GM18511 (cell line): ENCODE data around the gene FLRT2.

Experiments
- ATAC-seq: cut with Tn5 transposase; IDR thresholded peaks from one replicate; pipeline ENCODE4 v1.9.1; 2021; ENCODE audit warnings: mild to moderate bottlenecking, moderate library complexity; ENCODE audit not compliant: unreplicated experiment

FLRT2 gene

GRCh38 chr14:85562630-85563029 is 32.7 kb downstream of the FLRT2 start:
- no peak for ATAC-seq

- ATAC-seq = no peak
These were observed 35.0 kb downstream of the FLRT2 start for GRCh38 chr14:85564841-85565527.

GRCh38 chr14:85565862-85566296 is 35.9 kb downstream of the FLRT2 start:
- no peak for ATAC-seq

- ATAC-seq = no peak
These were observed 36.7 kb downstream of the FLRT2 start for GRCh38 chr14:85566603-85567002.

DNA sequence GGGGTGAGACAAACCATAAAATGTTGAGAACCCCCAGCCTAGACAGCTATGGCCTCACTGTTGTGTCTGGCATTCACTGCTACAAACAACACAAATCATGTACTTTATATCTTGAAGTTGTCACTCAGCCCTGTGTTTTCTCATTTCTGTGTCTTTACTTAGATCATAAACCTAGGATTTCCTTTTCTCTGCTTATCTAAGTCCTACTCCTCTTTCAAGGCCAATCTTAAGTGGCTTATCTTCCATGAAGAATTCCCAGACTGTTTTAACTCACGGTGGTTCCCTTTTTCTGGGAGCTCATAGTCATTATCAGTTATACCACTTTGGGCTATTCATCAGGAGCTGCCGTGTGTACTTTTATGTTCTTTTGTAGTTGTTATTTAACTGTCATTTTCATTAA is 42.1 kb downstream of the FLRT2 start:
- no peak for ATAC-seq

DNA sequence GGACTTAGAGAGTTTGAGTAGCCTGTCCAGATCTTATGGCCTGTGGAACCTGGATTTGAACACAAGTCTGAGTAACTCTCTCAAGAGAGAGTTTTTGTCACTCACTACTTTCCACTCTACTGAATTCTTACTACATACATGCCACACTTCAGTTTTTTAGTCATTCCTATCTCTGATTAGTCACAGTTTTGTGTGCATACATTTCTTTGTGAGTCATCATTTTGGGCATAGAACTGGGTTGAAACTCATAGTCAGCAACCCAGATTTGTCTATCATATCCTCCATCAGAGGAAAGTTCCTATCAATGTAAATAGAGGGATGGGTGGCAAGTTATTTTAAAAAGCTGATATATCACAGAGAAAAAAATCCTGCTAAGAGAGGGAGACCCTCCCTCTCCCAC is 42.9 kb downstream of the FLRT2 start:
- ATAC-seq = no peak

DNA sequence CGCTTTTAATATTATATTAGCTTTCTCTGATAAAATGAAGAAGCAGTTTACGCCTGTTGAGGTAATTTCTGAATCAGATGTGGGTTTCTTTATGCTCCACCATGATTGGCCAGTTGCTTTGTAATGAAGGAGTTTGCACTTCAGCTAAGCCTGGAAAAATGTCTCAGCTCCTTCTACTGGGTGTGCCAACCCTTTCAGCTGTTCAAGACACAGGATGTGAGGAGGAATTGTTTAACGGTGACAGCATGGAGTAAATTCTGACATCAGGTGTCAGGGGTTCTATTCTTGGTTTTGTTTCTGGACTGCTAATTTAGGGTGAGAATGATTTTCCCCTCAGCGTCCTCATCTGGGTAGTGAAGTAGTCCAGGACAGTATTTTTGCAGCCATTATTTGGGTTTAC is 43.5 kb downstream of the FLRT2 start:
- ATAC-seq = no peak

- no peak for ATAC-seq
These were observed 45.1 kb downstream of the FLRT2 start for GRCh38 chr14:85574853-85575616.

DNA sequence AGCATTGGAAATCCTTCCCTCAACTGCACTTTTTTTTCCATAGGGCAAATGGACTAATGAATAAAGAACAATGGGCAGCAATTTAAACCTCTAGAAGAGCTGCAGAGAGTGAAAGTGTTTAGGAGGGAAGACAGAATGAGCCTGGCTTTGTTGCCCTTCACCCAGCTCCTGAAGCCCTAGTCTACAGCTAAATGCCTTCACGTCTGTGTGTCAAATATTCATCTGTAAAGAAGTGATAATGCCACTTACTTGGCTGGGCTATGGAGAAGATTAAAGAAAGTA is 45.6 kb downstream of the FLRT2 start:
- no peak for ATAC-seq

GRCh38 chr14:85576218-85576617 is 46.3 kb downstream of the FLRT2 start:
- no peak for ATAC-seq

DNA sequence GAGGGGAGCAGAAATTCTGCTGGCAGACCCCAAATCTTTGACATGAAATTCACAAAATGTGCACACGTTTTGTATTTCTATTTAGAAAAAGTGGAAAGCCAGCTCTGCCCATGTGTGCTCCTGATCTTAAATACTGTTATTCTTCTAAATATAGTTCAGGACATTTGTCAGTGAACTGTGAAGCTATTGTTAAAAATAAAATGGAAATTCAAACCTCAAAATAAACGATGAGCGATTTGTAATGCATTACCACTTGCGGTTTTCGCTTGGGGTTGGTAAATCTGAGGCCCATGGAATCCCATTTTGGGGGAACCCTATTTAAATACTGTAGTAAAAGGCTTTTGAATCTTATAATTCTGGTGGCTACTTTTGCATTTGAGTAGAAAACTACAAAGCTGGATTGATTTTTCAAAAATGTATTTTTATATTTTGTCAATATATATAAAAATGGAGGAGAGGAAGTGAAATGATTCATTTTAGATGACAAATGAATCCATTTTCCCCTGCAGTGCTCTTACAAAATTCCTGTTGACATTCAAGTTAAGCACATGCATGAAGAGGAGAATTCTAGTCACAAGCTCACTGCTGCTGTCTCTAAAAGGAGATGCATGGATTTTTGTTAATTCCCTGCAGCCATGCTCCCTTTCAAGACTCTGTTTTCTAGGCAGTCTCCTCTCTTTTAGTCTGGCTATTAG is 47.1 kb downstream of the FLRT2 start:
- no peak for ATAC-seq

GRCh38 chr14:85577543-85578114 is 47.7 kb downstream of the FLRT2 start:
- no peak for ATAC-seq

- no peak for ATAC-seq
These were observed 48.4 kb downstream of the FLRT2 start for GRCh38 chr14:85578357-85578756.

DNA sequence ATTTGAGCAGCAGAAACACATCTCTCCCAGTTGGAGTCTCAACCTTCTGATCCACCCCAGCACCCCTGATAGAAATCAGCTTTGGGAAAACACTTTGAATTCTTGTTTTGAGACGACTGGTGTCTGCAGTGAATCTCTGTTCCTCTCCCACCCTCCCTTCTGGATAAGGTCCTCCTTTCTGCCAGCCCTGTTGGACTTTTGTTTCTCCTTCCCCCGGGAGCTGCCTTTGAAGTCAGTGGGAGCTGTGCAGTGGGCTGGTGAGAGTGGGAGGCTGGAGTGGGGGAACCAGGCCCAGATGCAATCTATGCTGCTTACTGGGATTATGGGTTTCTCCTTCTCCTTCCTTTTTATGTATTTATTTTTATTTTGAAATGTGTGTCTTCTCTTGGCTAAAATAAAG is 49.0 kb downstream of the FLRT2 start:
- no peak for ATAC-seq

DNA sequence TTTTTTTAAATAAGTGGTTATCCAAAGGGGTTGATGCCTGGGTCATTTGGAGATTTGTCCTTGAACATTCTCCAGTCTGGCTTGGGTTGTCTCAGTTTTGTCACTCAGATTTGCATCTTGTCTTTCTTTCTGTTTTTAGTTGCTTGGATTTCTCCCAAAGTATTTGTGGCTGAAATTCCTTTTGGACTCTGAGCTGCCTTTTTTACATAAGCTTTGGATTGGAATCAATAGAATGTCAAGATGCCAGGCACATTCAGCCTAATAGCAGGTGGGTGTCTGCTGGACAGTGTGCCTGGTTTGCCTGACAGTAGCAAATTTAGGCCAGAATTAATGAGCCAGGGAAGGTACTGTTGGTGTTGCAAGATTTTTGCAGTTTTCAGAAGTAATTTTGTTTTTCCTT is 50.0 kb downstream of the FLRT2 start:
- ATAC-seq = no peak

- ATAC-seq = no peak
These were observed 50.7 kb downstream of the FLRT2 start for GRCh38 chr14:85580536-85581140.

DNA sequence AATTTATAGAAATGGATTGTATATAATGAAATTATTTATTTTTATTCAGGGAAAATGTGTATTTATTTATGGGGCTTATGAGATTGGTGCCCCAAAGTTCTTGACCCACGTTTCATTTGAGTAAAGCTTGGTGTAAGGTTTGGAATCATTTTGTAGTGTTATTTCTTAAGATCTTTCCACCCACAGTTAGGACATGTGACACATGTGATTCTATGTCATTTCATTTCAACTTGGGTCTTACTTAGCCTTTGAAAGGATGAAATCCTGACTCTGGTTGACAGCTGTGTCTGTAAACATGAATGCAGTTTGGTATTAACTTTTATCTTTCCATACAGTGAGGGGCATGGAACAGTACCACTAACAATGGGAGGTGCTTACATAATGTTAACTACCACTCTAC is 51.7 kb downstream of the FLRT2 start:
- ATAC-seq = no peak

DNA sequence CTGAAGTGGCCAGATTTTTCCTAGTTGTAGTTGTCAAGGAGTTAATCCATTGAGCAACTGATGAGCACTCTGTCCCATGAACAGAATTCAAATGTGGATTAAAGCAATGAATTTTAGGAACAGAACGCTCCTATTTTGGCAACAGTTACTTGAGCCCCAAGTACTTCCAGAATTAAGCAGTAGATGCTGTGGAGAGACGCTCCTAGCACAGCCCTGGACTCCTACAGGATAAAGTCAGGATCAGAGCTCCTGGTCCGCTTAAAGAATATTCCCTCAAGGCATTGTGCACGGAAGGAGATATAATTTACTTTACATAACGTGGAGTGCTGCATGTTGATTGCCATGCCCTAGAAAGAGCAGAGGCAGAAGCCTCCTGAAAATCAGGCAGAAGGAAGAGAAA is 53.4 kb downstream of the FLRT2 start:
- no peak for ATAC-seq

- ATAC-seq = no peak
These were observed 54.5 kb downstream of the FLRT2 start for GRCh38 chr14:85584481-85584880.

- no peak for ATAC-seq
These were observed 57.3 kb downstream of the FLRT2 start for GRCh38 chr14:85587151-85587711.

DNA sequence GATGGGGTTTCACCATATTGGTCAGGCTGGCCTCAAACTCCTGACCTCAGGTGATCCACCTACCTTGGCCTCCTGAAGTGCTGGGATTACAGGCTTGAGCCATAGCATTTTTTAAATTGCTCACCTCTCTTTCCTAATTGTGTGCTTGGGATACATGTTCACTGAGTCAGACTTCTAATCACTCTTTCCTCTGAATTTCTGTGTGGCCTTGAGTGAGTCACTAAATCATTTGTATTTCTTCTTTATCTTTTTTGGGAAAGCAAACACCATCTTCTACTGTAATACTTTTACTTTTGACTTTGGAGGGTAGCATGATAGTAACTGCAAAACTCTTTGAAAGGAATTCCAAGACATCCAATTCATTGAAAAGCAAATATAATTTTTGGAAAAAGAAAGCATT is 60.8 kb downstream of the FLRT2 start:
- no peak for ATAC-seq
